Activated gamma-delta T cell treated with Interleukin-2 at 50 U/mL for 16 hours (primary cell): ENCODE data around the gene HDAC7.

Experiments
- DNase-seq: peaks from one replicate; pipeline ENCODE4 v3.0.0-alpha.2; 2020

The HDAC7 gene

GRCh38 chr12:47757840-47758583 is 61.7 kb downstream of the HDAC7 start:
- DNase-seq: no peak

- DNase-seq: no peak
These were observed 62.3 kb downstream of the HDAC7 start for GRCh38 chr12:47757364-47757839.

- DNase-seq: no peak
These were observed 63.8 kb downstream of the HDAC7 start for GRCh38 chr12:47755655-47756562.

- DNase-seq: no peak
These were observed 64.8 kb downstream of the HDAC7 start for GRCh38 chr12:47754881-47755280.

- DNase-seq: no peak
These were observed 65.6 kb downstream of the HDAC7 start for GRCh38 chr12:47754126-47754525.

GRCh38 chr12:47753021-47754001 is 66.4 kb downstream of the HDAC7 start:
- DNase-seq: no peak

GRCh38 chr12:47752552-47752951 is 67.2 kb downstream of the HDAC7 start:
- no peak for DNase-seq

- DNase-seq: no peak
These were observed 67.6 kb downstream of the HDAC7 start for GRCh38 chr12:47752121-47752520.

- no peak for DNase-seq
These were observed 68.1 kb downstream of the HDAC7 start for GRCh38 chr12:47751561-47751960.

GRCh38 chr12:47750916-47751470 is 68.7 kb downstream of the HDAC7 start:
- DNase-seq: no peak

- no peak for DNase-seq
These were observed 69.4 kb downstream of the HDAC7 start for GRCh38 chr12:47750229-47750798.

GRCh38 chr12:47748899-47749298 is 70.8 kb downstream of the HDAC7 start:
- DNase-seq: no peak

- DNase-seq: no peak
These were observed 71.2 kb downstream of the HDAC7 start for GRCh38 chr12:47748507-47748828.

GRCh38 chr12:47747596-47748506 is 71.9 kb downstream of the HDAC7 start:
- DNase-seq: no peak

GRCh38 chr12:47747126-47747525 is 72.6 kb downstream of the HDAC7 start:
- DNase-seq: no peak

GRCh38 chr12:47746523-47746922 is 73.2 kb downstream of the HDAC7 start:
- no peak for DNase-seq

- no peak for DNase-seq
These were observed 73.6 kb downstream of the HDAC7 start for GRCh38 chr12:47746073-47746472.

- DNase-seq: no peak
These were observed 74.1 kb downstream of the HDAC7 start for GRCh38 chr12:47745485-47746041.

GRCh38 chr12:47744778-47745436 is 74.8 kb downstream of the HDAC7 start:
- no peak for DNase-seq

GRCh38 chr12:47744005-47744651 is 75.6 kb downstream of the HDAC7 start:
- DNase-seq: peak; percentile 59
